Psoas muscle (tissue), 8 donors: ENCODE measurements around the gene CD248. TPM values are rescaled to one million over a fixed set of nuclear protein-coding genes. Genes with fewer than 3 reads are reported as not detected.

Experiments used
- ATAC-seq, 4 donors: fragments of 200-7000 bp; cut with Tn5 transposase; one replicate each; pipeline ENCODE4 v1.9.1; 2020; ENCODE audit warnings: moderate library complexity in 3 of 4, mild to moderate bottlenecking in 2 of 4
- DNase-seq, 2 donors: peaks; one replicate each; pipeline ENCODE4 v3.0.0-alpha.2; 2020
- H3K27ac ChIP-seq: fragments of 200-600 bp; one replicate; pipeline ENCODE4 v1.8.0; 2022
- H3K27me3 ChIP-seq, 3 donors: fragments of 200-600 bp in 1 of 3; one replicate each; pipeline versions ENCODE4 v1.6.1 to v1.8.0; 2013 to 2022; ENCODE audit warnings: low read length in 2 of 3, mild to moderate bottlenecking in 2 of 3, moderate library complexity in 1 of 3; ENCODE audit not compliant: insufficient read depth in 3 of 3
- H3K36me3 ChIP-seq, 2 donors: fragments of 200-600 bp in 1 of 2; one replicate each; pipeline versions ENCODE4 v1.6.1 to v1.8.0; 2013 to 2022; ENCODE audit warnings: low read depth in 1 of 2, mild to moderate bottlenecking in 1 of 2, moderate library complexity in 1 of 2; ENCODE audit not compliant: insufficient read depth in 1 of 2
- H3K4me1 ChIP-seq: fragments of 200-600 bp; one replicate; pipeline ENCODE4 v1.8.0; 2022
- H3K4me3 ChIP-seq: fragments of 200-600 bp; one replicate; pipeline ENCODE4 v1.8.0; 2022; ENCODE audit warnings: mild to moderate bottlenecking
- H3K9me3 ChIP-seq: fragments of 200-600 bp; one replicate; pipeline ENCODE4 v1.8.0; 2022
- whole genome bisulfite sequencing, 3 donors: extraction: QIAGEN DNeasy Blood & Tissue Kit; methylation state at CpG; one replicate each; pipeline versions ENCODE4 v1.1.6 to v1.1.7; 2013; 5-methylcytosine and 5-hydroxymethylcytosine counted together
- intact Hi-C, 2 donors: fragments of 100-400 bp; cut with DNase I; formaldehyde crosslinking; loops; one replicate each; pipeline versions ENCODE4 v1.11.0 to v1.14.2; 2022
- polyA plus RNA-seq, 3 donors: library from polyadenylated mRNA; stranded (reverse); fragments of 200-250 nt; gene quantifications; one replicate each; pipeline ENCODE4 v1.2.3, GENCODE V29; 2013
- total RNA-seq, 4 donors: library from RNA; stranded (reverse); fragmentation: NEBNext Ultra II Directional in 2 of 4; extraction: Animal tissue kit (Norgen Biotek cat#: 25700) in 2 of 4; gene quantifications; one replicate each; pipeline versions ENCODE4 v1.2.1 to v1.2.4, GENCODE V29; 2021 to 2023
- TF ChIP-seq, protein P1 (sequence below): fragments of 200-600 bp; IDR thresholded peaks from one replicate; pipeline ENCODE4 v1.8.0; 2022; ENCODE audit warnings: antibody characterized with exemption
- donor health status: healthy with polysubstance abuse.
- donor health status: DM: no; HTN: no; CAD: no; lungs with moderate emphysema.
- donor health status: Bipolar disorder and iron deficiency.
- donor health status: healthy.
- donor health status: DM: yes; HTN: yes; CAD: no.
- donor health status: DM: no; HTN: no; CAD: no.
- donor health status: DM: no; HTN: no; CAD: no.
- donor health status: DM: yes; HTN: yes; CAD: no.

CD248 gene
- total and polyA plus RNA-seq, 7 donors = 2.9 to 10.7 (median 8.8) TPM

DNA sequence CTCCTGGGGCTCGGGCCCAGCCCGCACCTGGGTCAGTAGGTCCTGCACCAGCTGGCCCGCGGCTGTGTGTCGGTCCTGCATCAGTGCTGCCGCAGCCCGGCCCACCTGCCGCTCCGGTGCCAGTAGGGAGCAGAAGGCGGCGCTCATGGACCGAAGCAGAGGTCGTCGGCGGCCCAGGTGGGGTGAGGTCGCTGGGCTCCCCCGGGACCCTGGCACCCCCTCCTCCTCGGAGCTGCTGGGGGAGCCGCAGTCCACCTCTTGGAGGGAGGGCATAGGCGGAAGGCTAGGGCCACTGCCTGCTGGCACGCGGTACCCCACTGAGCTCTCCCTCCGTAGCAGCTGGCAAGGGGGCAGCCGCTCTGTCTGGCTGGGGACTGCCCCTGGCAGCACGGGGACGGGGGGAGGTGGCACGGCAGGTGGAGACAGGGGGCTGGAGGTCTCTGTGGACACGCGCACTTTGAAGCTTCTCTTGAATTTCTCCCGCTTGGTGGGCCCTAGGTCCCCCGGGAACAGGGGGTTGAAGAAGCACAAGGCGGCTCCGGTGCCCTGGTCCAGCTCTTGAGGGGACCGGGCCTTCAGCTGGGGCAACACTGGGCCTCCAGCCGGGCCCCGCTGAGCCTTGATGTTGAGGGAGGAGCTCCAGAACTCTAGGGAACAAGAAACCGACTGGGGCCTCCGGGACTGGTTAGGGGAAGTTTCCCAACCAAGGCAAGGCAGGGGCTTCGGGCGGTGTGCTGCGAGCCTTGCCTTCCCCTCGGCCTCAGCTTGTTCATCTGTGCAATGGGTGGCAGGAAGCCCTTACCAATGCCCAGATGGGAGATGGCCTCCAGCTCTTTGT lies 18.0 kb upstream of the CD248 start:
- peak overlapping the region; percentile 89 for H3K27ac ChIP-seq
- no peak for ATAC-seq
- WGBS, 3 donors = 73 to 81% (median 75%) methylated on average over 36 to 42 of the region's 42 CpGs
- no peaks in the 10 kb centered on the region for H3K27me3 ChIP-seq
- peaks cover 0 to 47% of the 10 kb centered on the region in 2 donors for H3K36me3 ChIP-seq
- TF ChIP-seq, protein P1, sequence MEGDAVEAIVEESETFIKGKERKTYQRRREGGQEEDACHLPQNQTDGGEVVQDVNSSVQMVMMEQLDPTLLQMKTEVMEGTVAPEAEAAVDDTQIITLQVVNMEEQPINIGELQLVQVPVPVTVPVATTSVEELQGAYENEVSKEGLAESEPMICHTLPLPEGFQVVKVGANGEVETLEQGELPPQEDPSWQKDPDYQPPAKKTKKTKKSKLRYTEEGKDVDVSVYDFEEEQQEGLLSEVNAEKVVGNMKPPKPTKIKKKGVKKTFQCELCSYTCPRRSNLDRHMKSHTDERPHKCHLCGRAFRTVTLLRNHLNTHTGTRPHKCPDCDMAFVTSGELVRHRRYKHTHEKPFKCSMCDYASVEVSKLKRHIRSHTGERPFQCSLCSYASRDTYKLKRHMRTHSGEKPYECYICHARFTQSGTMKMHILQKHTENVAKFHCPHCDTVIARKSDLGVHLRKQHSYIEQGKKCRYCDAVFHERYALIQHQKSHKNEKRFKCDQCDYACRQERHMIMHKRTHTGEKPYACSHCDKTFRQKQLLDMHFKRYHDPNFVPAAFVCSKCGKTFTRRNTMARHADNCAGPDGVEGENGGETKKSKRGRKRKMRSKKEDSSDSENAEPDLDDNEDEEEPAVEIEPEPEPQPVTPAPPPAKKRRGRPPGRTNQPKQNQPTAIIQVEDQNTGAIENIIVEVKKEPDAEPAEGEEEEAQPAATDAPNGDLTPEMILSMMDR = no peak
- intact Hi-C loops = no loop called here
- no peaks in the 10 kb centered on the region for H3K9me3 ChIP-seq
- H3K4me3 ChIP-seq = peak overlapping the region; percentile 78
- DNase-seq = peak in 1 of 2 donors; percentile 56
- peaks cover 31% of the 10 kb centered on the region for H3K4me1 ChIP-seq

DNA sequence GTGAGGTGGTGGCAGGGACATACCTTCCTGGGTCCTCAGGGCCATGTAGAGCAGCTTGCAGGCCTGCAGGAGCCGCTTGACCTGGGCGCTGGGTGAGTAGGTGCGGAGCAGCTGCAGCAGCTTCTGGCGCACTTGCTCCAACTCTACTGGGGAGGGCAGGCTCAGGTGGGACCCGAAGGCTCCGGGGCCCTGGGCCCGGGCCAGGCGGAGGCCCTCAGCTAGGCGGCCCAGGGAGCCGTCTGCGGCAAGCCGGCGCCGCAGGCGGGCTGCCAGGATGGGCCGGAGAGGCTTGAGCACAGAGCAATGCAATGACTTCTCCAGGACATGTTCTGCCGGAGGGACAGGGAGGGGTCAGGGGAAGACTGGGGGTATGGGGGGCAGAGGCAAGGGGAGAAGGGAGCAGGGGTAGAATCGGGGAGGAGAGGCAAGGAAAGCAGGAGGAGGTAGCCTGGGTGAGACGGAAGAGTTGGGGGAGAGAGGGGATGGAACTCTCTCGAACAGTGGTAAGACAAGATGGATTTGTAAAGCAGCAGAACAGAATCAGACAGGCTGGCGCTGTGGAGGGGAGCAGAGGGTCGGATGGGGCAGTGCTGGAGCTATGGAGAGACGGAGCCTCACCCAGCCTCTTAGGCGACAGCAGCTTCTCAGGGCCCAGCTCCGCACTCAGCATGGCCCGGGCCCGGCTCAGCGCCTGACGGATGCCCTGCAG lies 17.2 kb upstream of the CD248 start:
- DNase-seq = peak in 1 of 2 donors; percentile 36
- H3K4me1 ChIP-seq = peaks cover 31% of the 10 kb centered on the region

DNA sequence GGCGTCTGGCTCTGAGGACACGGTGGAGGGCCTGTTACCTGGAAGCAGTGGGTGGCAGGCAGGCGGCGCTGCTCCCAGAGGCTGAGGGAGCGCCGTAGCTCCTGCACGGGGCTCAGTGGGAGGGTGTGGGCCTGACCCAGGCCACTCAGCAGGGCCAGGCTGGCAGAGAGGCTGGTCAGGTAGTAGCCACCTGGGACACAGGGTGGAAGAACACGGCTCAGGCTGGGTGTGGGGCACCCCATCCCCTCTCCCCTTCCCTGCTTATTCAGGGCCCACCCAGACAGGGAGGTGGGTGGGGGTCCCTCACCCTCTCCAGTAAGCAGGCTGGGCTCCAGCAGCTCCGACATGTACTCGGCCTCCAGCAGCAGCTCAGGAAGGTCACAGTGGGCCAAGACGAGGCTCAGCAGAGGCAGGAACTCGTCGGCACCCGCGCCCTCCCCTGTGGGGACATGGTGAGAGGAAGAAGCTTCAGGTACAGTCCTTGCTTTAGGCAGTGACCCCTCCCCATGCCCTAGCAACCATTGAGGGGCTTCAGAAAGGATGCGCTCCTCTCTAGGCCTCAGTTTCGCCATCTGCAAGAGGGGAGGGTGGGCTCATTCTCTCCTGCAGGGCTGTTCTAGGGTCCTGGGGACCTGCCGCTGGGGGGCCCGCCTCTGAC lies 16.5 kb upstream of the CD248 start:
- TF ChIP-seq, protein P1 = no peak
- Histone ChIP-seq H3K4me3 (no peak overlapping the region), H3K4me1 (peaks cover 36% of the 10 kb centered on the region), H3K27ac (no peak overlapping the region), H3K9me3 (no peaks in the 10 kb centered on the region), H3K36me3 (peaks cover 0 to 32% of the 10 kb centered on the region in 2 donors), H3K27me3 (no peaks in the 10 kb centered on the region)
- DNase-seq = peak in 1 of 2 donors; percentile 49
- ATAC-seq = no peak
- WGBS, 3 donors = 88 to 96% (median 91%) methylated on average over 19 of the region's 19 CpGs
- intact Hi-C loops = no loop called here

More for the DNA sequence above, 17.2 kb upstream of the CD248 start:
- Histone ChIP-seq H3K36me3 (peaks cover 0 to 39% of the 10 kb centered on the region in 2 donors), H3K27ac (no peak overlapping the region), H3K9me3 (no peaks in the 10 kb centered on the region), H3K27me3 (no peaks in the 10 kb centered on the region), H3K4me3 (no peak overlapping the region)
- TF ChIP-seq, protein P1 = no peak
- no peak for ATAC-seq
- intact Hi-C loops = no loop called here
- WGBS, 3 donors = 86 to 88% (median 88%) methylated on average over 29 of the region's 29 CpGs

DNA sequence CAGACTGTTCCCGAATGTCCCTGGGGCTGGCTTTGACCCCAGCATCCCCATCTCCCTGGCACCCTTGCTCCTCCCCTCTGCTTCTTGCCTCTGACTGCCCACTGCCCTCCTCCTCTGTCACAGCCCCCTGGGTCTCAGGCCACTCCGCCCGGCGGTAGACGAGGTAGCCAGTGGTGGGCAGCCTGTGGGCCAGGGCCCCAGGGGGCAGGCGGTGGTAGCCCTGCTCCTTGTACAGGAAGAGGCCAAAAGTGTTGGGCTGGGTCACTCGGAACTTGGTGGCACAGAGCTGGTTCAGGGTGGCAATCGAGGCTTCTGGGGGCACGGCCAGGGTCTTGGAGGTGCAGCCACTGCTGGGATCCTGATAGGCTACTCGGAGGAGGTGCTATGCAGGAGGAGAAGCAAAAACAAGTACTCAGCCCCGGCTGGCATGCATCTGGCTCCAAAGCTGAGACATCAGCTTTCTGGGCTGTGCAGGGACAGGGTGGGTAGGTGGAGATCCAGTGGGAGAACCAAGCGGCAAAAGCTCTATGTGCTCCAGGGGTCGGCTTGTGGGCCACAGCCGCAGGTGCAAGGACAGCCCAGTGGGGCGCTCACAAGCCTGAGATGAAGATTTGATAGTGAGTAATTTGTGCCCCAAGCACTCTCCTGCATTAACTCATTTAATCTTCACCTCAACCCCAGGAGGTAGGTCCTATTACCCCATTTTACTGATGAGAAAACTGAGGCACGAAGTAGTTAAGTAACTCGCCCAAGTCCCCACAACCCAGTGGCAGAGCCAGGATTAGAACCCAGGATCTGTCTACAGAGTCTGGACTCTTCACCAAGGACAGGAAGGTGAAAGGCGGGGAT lies 15.8 kb upstream of the CD248 start:
- H3K4me3 ChIP-seq = no peak overlapping the region
- H3K27ac ChIP-seq = no peak overlapping the region
- no peaks in the 10 kb centered on the region for H3K27me3 ChIP-seq
- intact Hi-C loops = no loop called here
- peak in 1 of 2 donors; percentile 34 for DNase-seq
- H3K4me1 ChIP-seq = peaks cover 36% of the 10 kb centered on the region
- H3K36me3 ChIP-seq = peaks cover 0 to 25% of the 10 kb centered on the region in 2 donors
- TF ChIP-seq, protein P1 = no peak
- ATAC-seq = no peak
- WGBS, 3 donors = 85 to 90% (median 85%) methylated on average over 18 of the region's 18 CpGs
- no peaks in the 10 kb centered on the region for H3K9me3 ChIP-seq
